Progenitor cell of endocrine pancreas (in vitro differentiated cells): ENCODE data around the gene ZNF445. TPM values are rescaled to one million over a fixed set of nuclear protein-coding genes. Genes with fewer than 3 reads are reported as not detected.

ENCODE experiments used
- DNase-seq: peaks from one replicate; pipeline ENCODE4 v3.0.0; 2021; ENCODE audit warnings: low spot score; ENCODE audit not compliant: unreplicated experiment
- H3K27ac Mint-ChIP-seq: 2 replicates; pipeline ENCODE4 v1.8.0; 2021; ENCODE audit warnings: mild to moderate bottlenecking, moderate library complexity, mixed read lengths
- H3K27me3 Mint-ChIP-seq: 2 replicates; pipeline ENCODE4 v1.8.0; 2021; ENCODE audit warnings: mixed read lengths
- H3K36me3 Mint-ChIP-seq: 2 replicates; pipeline ENCODE4 v1.8.0; 2022; ENCODE audit warnings: mixed read lengths; ENCODE audit not compliant: insufficient read depth
- H3K4me1 Mint-ChIP-seq: 2 replicates; pipeline ENCODE4 v1.8.0; 2021; ENCODE audit warnings: low read depth, mixed read lengths
- H3K4me3 Mint-ChIP-seq: 2 replicates; pipeline ENCODE4 v1.8.0; 2021; ENCODE audit warnings: low read depth, mild to moderate bottlenecking, moderate library complexity, mixed read lengths
- H3K9me3 Mint-ChIP-seq: 2 replicates; pipeline ENCODE4 v1.8.0; 2021; ENCODE audit warnings: low read depth, mixed read lengths
- CTCF ChIP-seq: fragments of 200-600 bp; sonication (generic); IDR thresholded peaks from one replicate; pipeline ENCODE4 v1.5.0; 2021; ENCODE audit warnings: antibody characterized with exemption, mild to moderate bottlenecking; ENCODE audit not compliant: unreplicated experiment
- total RNA-seq: library from RNA; stranded (reverse); gene quantifications from 2 replicates; pipeline ENCODE4 v1.2.1, GENCODE V29; 2021

ZNF445 gene
- total RNA-seq, 1 donor from 2014 or later = 64.0 TPM

DNA sequence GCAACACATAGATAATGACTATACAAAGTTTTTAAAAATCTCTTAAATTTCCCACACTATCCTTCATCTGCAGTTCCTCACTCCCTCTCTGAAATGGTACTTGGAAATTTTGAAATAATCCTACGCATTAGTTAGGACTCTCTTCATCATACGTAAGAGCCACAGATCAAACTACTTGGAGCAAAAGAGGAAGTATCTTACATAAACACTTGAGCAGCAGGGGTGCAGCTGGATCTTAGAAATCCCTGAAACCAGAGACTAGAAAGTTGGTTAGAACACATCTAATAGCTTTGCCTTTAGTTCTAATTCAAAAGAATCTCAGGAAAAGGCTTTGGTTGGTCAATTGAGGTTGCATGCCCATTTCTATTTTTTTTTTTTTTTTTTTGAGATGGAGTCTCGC lies 38.8 kb upstream of the ZNF445 start:
- no peaks in the 10 kb centered on the region for H3K27me3 Mint-ChIP-seq
- no peak overlapping the region for H3K4me3 Mint-ChIP-seq
- peaks cover 2% of the 10 kb centered on the region for H3K9me3 Mint-ChIP-seq
- H3K4me1 Mint-ChIP-seq = peaks cover 13% of the 10 kb centered on the region
- no peak for TF ChIP-seq CTCF
- peaks cover 1% of the 10 kb centered on the region for H3K36me3 Mint-ChIP-seq
- H3K27ac Mint-ChIP-seq = no peak overlapping the region
- no peak for DNase-seq

- TF ChIP-seq CTCF = no peak
- no peaks in the 10 kb centered on the region for H3K9me3 Mint-ChIP-seq
- no peaks in the 10 kb centered on the region for H3K36me3 Mint-ChIP-seq
- peaks cover 20% of the 10 kb centered on the region for H3K4me1 Mint-ChIP-seq
- H3K27me3 Mint-ChIP-seq = no peaks in the 10 kb centered on the region
- no peak overlapping the region for H3K27ac Mint-ChIP-seq
- no peak for DNase-seq
- H3K4me3 Mint-ChIP-seq = no peak overlapping the region
Measured at GRCh38 chr3:44513513-44513912, 36.0 kb upstream of the ZNF445 start.

GRCh38 chr3:44511238-44511566 lies 33.7 kb upstream of the ZNF445 start:
- no peak for DNase-seq
- H3K27ac Mint-ChIP-seq = peak overlapping the region; percentile 100

GRCh38 chr3:44510000-44510368 lies 32.5 kb upstream of the ZNF445 start:
- H3K36me3 Mint-ChIP-seq = peaks cover 21% of the 10 kb centered on the region
- no peak for DNase-seq
- H3K9me3 Mint-ChIP-seq = peaks cover 16% of the 10 kb centered on the region
- no peaks in the 10 kb centered on the region for H3K27me3 Mint-ChIP-seq
- TF ChIP-seq CTCF = no peak
- peak overlapping the region; percentile 93 for H3K4me3 Mint-ChIP-seq
- H3K27ac Mint-ChIP-seq = peak overlapping the region; percentile 100
- peaks cover 19% of the 10 kb centered on the region for H3K4me1 Mint-ChIP-seq

More at GRCh38 chr3:44511238-44511566, 33.7 kb upstream of the ZNF445 start:
- Mint-ChIP-seq H3K4me1 (peaks cover 19% of the 10 kb centered on the region), H3K4me3 (peak overlapping the region; percentile 93), H3K9me3 (peaks cover 4% of the 10 kb centered on the region), H3K36me3 (peaks cover 9% of the 10 kb centered on the region), H3K27me3 (no peaks in the 10 kb centered on the region)
- no peak for TF ChIP-seq CTCF

GRCh38 chr3:44509393-44509921 lies 32.0 kb upstream of the ZNF445 start:
- H3K4me1 Mint-ChIP-seq = peaks cover 19% of the 10 kb centered on the region
- H3K27ac Mint-ChIP-seq = peak overlapping the region; percentile 100

More at GRCh38 chr3:44509393-44509921, 32.0 kb upstream of the ZNF445 start:
- H3K27me3 Mint-ChIP-seq = no peaks in the 10 kb centered on the region
- peaks cover 16% of the 10 kb centered on the region for H3K9me3 Mint-ChIP-seq
- DNase-seq = no peak
- H3K36me3 Mint-ChIP-seq = peaks cover 21% of the 10 kb centered on the region
- no peak for TF ChIP-seq CTCF
- peak overlapping the region; percentile 93 for H3K4me3 Mint-ChIP-seq
